Activated naive CD8-positive, alpha-beta T cell treated with anti-CD3 and anti-CD28 coated beads, Interleukin-2, amount 10 ng/mL, durations not matched to agents 7 days and 5 days (primary cell): ENCODE measurements around the gene ADRA2B. TPM values are rescaled to one million over a fixed set of nuclear protein-coding genes. Genes with fewer than 3 reads are reported as not detected.
"Not testable (repeated sequence)": the region's sequence is repeated elsewhere in the genome, so short reads cannot be mapped to it uniquely, and the experiment has no call there.

Source experiments
- ATAC-seq: fragments of 150-1000 bp; cut with Tn5 transposase; one replicate; pipeline ENCODE4 v1.10.0; 2021; ENCODE audit warnings: low read depth, moderate library complexity
- POLR2A ChIA-PET: fragments of 350-600 bp; sonication (Branson Sonifier 250); formaldehyde crosslinking; loops from one replicate; lab custom pipeline; 2021; ENCODE audit warnings: antibody characterized with exemption; lab: Charles Lee
- DNase-seq: peaks from one replicate; pipeline ENCODE4 v3.0.0; 2021
- H3K27ac Mint-ChIP-seq: one replicate; pipeline ENCODE4 v1.8.0; 2022; ENCODE audit warnings: mild to moderate bottlenecking, mixed read lengths
- H3K27me3 Mint-ChIP-seq: one replicate; pipeline ENCODE4 v1.8.0; 2022; ENCODE audit warnings: mild to moderate bottlenecking, moderate library complexity, mixed read lengths
- H3K36me3 Mint-ChIP-seq: one replicate; pipeline ENCODE4 v1.8.0; 2021; ENCODE audit warnings: mild to moderate bottlenecking, mixed read lengths
- H3K4me1 Mint-ChIP-seq: one replicate; pipeline ENCODE4 v1.8.0; 2021; ENCODE audit warnings: mixed read lengths
- H3K4me3 Mint-ChIP-seq: one replicate; pipeline ENCODE4 v1.8.0; 2022; ENCODE audit warnings: mild to moderate bottlenecking, moderate library complexity, mixed read lengths
- H3K9me3 Mint-ChIP-seq: one replicate; pipeline ENCODE4 v1.8.0; 2021; ENCODE audit warnings: mixed read lengths
- total RNA-seq, 2 experiments: library from RNA; stranded (reverse); gene quantifications; one replicate each; pipeline ENCODE4 v1.2.3, GENCODE V29; 2021

Gene ADRA2B
- total RNA-seq, 2 experiments from 2014 or later, result 0.17 to 0.26 TPM

DNA sequence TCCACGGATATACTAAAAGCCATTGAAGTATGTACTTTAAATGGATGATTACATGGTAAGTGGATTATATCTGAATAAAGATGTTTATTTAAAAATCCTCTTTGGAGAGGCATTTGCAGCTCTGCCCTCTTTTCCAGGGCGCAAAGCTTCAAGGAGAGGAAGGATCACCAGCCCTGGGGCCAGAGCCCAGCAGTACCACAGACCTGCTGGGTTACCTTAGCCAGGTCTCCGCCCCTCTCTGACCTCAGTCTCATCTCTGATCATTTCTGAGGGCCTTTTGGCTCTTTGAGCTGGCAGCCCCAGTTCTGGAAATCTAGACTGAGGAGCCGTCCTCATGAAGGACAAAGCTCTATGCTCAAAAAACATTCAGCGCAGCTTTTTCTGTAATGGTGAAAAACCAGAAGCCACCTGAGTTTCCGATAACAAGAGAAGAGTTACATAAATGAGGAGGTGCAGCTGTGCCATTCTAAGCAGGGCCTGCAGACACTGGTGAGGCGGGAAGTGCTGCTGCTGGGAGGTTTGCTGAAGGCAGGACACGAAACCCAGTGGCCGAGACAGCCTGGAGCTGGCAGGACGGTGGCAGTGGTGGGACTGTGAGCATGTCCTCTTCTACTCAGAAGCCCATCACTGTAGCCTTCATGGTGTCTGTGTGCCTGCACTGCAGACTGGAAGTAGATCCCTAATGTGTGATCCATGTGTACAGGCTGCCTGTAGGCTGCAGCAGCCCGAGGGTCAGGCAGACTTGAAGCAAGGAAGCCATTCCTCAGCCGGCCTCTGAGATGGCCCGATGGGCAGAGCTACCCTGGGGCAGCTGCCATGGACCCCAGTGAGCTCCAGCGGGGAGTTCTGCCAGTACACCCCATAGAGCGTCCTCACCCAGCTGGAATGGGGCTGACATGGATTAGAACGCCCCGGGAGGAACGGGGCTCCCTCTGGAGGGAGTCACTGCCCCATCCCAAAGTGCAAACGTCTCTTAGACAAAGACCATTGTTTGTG, 27.7 kb downstream of the ADRA2B start:
- peaks cover 3% of the 10 kb centered on the region for H3K27me3 Mint-ChIP-seq
- H3K4me1 Mint-ChIP-seq, result peaks cover 1% of the 10 kb centered on the region
- no peaks in the 10 kb centered on the region for H3K36me3 Mint-ChIP-seq
- H3K4me3 Mint-ChIP-seq, result no peak overlapping the region
- H3K9me3 Mint-ChIP-seq, result no peaks in the 10 kb centered on the region
- DNase-seq, result peak; percentile 17
- POLR2A ChIA-PET, result no interaction called here
- ATAC-seq, result no peak
- no peak overlapping the region for H3K27ac Mint-ChIP-seq

DNA sequence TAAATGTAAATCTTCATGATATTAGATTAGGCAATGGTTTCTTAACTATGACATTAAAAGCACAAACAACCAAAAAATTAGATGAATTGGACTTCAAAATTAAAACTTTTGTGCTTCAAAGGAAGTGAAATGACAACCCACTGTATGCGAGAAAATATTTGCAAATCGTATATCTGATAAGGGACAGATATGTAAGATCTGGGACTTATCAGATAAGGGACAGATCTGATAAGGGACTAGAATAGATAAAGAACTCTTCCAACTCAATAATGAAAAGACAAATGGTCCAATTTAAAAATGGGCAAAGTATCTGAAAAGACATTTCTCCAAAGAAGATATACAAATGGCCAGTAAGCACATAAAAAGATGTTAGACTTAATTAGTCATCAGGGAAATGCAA, 29.2 kb downstream of the ADRA2B start:
- no peaks in the 10 kb centered on the region for H3K9me3 Mint-ChIP-seq
- no peaks in the 10 kb centered on the region for H3K36me3 Mint-ChIP-seq
- ATAC-seq (no peak), DNase-seq (no peak)
- H3K27ac Mint-ChIP-seq, result no peak overlapping the region
- no peak overlapping the region for H3K4me3 Mint-ChIP-seq
- peaks cover 1% of the 10 kb centered on the region for H3K4me1 Mint-ChIP-seq
- peaks cover 3% of the 10 kb centered on the region for H3K27me3 Mint-ChIP-seq
- POLR2A ChIA-PET, result no interaction called here

DNA sequence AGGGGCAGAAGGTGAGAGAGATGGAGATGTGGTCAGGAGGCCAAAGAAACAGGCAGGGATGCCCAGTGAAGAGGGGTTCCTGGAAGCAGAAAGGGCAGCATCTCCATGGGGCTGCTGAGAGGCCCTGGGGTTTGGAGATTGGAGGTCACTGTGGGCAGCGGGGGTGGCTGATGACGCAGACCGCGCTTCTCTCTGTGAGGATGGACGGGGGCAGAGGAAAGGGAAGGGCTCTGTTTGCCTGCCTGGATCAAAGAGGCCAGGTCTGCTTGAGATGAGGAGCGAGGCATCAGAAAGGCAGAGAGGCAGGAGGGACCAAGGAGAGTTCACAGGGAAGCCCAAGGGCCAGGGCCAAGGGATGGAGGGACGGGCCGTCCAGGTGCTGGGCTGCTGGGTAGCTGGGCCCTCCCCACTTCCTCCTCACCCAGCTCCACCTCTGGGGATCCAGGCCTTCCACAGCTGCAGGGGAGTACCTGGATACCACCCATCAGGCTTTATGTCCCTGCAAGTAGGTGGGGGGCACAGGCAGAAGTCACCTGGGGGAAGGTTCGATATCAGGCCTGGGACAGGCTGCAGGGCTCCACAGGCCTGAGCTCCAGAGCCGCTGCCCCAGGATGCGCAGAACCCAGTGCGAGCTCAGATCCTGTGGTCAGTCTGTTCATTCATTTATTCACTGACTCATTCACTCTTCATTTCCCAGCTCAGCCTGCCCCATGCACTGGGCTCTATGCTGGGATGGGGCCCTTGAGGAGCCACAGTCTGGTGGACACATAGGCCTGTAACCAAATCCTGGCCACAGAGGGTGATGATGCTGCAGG, 30.6 kb downstream of the ADRA2B start:
- peak; percentile 19 for DNase-seq
- POLR2A ChIA-PET, result no interaction called here

DNA sequence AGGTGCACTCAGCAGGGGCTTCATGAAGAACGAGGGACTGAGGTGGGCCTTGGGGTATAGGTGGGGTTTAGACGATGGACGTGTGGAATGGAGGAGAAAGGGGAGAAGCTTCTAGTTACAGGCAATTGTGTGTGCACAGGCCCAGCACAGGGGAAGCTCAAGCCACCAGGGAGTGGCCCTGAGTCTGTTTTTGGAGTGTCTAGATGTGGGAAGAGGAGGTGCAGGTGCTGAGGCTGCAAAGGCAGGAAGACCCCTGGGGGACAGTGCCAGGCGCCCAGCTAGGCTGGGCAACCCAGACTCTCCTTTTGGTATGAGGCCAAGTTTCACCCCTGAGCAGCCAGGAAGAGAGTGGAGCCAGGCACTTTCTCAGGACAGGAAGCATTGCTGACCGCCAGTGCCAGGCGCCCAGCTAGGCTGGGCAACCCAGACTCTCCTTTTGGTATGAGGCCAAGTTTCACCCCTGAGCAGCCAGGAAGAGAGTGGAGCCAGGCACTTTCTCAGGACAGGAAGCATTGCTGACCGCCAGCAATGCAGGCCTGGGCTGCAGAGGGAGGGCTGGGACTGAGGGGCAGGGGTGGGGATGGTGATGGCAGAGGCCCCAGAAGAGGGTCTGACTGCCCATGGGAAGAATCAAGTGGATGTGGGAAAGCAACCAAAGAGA, 31.4 kb downstream of the ADRA2B start:
- H3K4me1 Mint-ChIP-seq, ATAC-seq, H3K9me3 Mint-ChIP-seq, DNase-seq, H3K4me3 Mint-ChIP-seq, H3K36me3 Mint-ChIP-seq, H3K27ac Mint-ChIP-seq, POLR2A ChIA-PET: not testable (repeated sequence)
- peaks cover 12% of the 10 kb centered on the region for H3K27me3 Mint-ChIP-seq

More for the DNA sequence above, 30.6 kb downstream of the ADRA2B start:
- Mint-ChIP-seq H3K27ac (no peak overlapping the region), H3K36me3 (no peaks in the 10 kb centered on the region), H3K4me3 (no peak overlapping the region), H3K27me3 (peaks cover 6% of the 10 kb centered on the region), H3K9me3 (no peaks in the 10 kb centered on the region), H3K4me1 (peaks cover 1% of the 10 kb centered on the region)
- ATAC-seq, result no peak

DNA sequence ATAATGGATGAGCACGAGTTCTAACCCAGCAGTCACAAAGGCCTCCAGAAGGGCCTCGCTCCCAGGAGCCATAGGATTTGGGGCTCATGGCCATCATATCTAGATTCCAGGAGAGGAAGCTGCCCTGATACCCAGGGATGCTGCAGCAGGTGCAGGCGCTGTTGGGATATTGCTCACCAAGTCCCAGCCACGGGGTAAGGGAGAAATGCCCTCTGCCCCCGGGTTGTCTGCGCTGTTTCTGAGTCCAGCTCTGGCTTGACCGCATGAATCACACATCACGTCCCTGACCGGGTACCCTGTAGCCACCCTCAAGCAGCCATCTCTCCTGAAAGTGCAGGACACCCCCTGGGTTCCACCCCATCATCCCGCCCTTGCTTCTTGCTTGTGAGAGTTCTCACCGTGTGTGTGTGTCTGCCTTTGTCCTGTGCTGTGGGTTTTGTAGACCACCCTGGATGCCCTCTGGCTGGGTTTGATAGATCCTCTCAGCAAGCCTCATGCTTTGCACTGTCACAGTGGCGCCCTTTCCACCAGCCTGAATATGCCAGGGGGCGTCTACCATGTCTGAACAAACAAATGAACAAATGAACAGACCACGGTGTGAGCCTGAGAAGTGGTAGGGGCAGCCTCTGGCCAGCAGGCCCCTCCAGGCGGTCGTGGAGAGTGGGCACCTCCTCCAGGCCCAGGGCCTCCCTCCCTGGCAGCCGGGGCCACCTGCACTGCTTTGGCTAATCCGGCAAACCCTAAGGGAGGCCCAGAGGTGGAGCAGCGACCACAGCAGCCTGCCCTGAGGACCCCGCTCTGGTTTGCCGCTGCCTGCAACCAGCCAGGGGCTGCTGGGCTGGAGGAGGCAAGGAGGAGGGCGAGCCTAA, 32.1 kb downstream of the ADRA2B start:
- no peaks in the 10 kb centered on the region for H3K36me3 Mint-ChIP-seq
- POLR2A ChIA-PET, result no interaction called here
- H3K9me3 Mint-ChIP-seq, result peaks cover 1% of the 10 kb centered on the region
- peak; percentile 15 for DNase-seq
- no peak overlapping the region for H3K4me3 Mint-ChIP-seq
- no peak for ATAC-seq
- peaks cover 16% of the 10 kb centered on the region for H3K27me3 Mint-ChIP-seq
- no peak overlapping the region for H3K27ac Mint-ChIP-seq
- H3K4me1 Mint-ChIP-seq, result peaks cover 1% of the 10 kb centered on the region

DNA sequence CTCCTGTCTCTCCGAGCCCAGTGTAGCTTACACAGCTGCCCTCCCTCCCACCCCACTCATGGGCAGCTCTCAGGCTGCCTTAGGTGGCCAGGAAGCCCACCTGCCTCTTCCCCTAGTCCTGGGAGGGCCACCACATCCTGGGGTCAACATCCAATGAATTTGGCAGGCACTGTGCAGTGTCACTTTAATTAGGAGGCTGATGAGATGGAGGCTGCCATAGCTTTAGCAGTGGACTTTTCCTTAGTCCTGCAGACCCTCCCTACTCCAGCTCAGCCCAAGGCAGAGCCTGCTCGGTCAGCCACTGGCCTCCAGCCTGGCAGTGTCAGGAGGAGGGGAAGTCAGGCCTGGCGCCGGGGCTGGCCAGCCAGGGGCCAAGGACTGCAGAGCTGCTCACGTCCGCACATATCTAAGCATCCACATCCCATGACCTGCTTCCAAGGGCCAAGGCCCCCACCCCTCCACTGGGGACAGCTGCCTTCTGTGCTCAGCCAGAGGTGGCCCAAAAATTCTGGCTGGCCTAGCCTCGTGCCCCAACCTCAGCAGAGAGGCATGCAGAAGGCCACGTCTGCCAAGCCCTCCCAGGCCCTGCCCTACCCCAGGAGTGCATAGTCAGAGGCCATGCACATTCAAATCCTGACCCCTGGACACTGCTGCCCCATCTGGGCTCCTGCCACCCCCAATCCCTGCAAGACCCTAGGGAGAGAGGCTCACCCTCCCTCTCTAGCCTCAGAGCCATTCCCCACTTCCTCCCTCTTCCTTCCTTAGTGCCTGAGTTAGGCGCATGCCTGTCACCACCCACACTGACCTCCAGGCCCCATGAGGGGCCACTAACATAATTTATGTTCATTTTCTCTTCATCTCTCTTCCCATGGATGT, 33.1 kb downstream of the ADRA2B start:
- H3K36me3 Mint-ChIP-seq, result no peaks in the 10 kb centered on the region
- H3K9me3 Mint-ChIP-seq, result peaks cover 1% of the 10 kb centered on the region
- no peak overlapping the region for H3K4me3 Mint-ChIP-seq
- ATAC-seq (no peak), DNase-seq (peak; percentile 23)
- POLR2A ChIA-PET, result no interaction called here
- H3K27ac Mint-ChIP-seq, result no peak overlapping the region
- H3K4me1 Mint-ChIP-seq, result peaks cover 1% of the 10 kb centered on the region
- H3K27me3 Mint-ChIP-seq, result peaks cover 25% of the 10 kb centered on the region

DNA sequence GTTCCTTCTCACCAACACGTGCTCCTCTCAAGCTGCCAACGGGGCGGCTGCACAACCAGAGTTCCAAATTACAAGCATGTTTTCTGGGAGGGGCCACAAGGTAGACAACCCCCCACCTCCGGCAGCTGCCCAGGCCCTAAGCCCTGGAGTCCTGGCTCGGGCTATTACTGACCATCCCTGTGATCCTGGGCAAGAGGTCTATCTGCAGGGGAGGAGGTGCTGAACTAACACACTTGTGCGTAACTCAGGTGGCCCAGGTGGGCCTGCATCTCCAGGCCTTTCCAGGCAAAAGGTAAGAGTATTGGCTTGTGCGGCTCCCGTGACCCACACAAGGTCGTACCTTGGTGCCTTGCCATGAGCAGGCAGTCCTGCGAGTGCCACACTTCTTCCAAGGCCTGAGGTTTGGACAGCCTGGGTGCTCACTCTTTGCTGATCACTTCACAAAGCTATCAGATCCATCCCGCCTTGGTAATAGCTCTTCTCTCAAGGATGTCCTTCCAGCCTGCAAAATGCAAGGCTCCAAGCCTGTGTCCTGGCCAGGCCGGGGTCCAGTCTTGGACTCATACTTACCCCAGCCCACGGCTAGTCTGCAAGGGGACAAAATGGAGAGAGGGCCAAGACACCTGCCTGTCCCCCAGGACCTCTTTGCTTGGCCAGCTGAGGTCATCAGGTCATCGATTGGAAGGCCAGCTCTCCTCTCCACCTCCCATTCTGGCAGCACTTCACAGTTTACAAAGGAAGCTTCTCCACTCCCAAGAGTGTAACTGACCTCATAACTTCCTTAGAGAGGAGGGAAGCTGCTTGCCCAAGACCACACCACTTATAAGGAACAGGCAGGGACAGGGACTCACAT, 33.9 kb downstream of the ADRA2B start:
- Mint-ChIP-seq H3K9me3 (peaks cover 1% of the 10 kb centered on the region), H3K4me1 (peaks cover 1% of the 10 kb centered on the region), H3K27ac (no peak overlapping the region), H3K4me3 (no peak overlapping the region), H3K27me3 (peaks cover 28% of the 10 kb centered on the region), H3K36me3 (no peaks in the 10 kb centered on the region)
- POLR2A ChIA-PET, result no interaction called here
- ATAC-seq (no peak), DNase-seq (no peak)

DNA sequence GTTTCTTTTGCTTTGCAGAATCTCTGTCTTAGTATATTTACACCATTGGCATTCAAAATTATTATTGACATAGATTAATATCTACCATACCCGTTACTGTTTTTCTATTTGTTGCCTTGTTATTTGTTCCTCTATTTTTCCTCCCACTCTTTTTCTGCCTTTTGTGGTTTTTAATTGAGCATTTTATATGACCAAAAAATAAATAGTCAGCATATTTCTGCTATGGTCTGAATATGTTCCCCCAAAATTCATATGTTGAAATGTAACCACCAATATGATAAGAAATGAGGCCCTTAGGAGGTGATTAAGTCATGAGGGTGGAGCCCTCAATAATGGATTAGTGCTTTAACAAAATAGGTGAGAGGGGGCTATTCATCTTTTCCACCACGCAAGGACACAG, 35.3 kb downstream of the ADRA2B start:
- H3K27me3 Mint-ChIP-seq, result peaks cover 30% of the 10 kb centered on the region
- POLR2A ChIA-PET, result no interaction called here
- no peaks in the 10 kb centered on the region for H3K36me3 Mint-ChIP-seq
- DNase-seq, result no peak
- H3K4me1 Mint-ChIP-seq, result no peaks in the 10 kb centered on the region
- H3K9me3 Mint-ChIP-seq, result peaks cover 1% of the 10 kb centered on the region
- ATAC-seq, result no peak
- H3K27ac Mint-ChIP-seq, result no peak overlapping the region
- H3K4me3 Mint-ChIP-seq, result no peak overlapping the region

DNA sequence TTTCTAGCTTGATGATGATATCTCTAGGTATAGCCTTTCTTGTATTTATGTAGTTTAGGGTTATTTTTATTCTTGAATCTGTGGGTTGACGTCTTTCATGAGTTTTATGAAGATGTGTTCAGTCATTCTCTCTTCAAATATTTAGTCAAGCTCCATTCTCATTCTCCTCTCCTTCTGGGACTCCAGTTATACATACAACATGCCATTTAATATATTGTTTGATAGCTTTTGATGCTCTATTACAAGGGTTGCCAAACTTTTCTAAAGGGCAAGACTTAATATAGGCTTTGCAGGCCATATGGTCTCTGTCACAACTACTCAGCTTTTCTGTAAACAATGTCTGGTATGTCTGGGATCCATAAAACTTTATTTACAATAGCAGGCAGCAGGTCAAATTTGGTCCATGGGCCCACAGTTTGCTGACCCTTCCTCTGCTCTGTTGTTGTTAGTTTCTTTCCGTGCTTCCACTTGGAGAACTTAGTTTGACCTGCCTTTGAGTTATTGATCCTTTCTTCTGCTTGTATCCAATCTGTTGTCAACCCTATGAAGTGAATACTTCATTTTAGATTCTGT, 41.1 kb downstream of the ADRA2B start:
- POLR2A ChIA-PET, result no interaction called here
- ATAC-seq (no peak), DNase-seq (no peak)

DNA sequence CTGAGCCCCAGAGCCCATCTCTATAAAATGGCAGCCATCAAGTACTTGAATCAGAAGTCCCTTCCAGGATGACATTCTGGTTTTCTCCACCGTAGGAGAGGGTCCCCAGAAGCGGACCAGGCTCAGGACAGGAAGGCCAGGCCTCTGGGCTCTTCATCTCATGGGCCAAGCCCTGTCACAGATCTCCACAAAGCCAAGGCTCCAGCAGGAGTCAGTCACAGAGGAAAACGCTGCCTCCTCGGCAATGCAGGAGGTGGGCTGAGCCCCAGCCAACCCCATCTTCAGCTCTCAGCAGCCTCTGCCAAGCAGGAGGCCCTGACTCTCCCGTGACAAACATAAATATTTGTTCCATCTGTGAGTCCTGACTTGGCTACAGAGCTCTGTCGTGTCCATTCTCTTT, 42.2 kb downstream of the ADRA2B start:
- no peak for DNase-seq
- POLR2A ChIA-PET, result no interaction called here
- no peaks in the 10 kb centered on the region for H3K4me1 Mint-ChIP-seq
- H3K36me3 Mint-ChIP-seq, result no peaks in the 10 kb centered on the region
- no peak overlapping the region for H3K4me3 Mint-ChIP-seq
- H3K27me3 Mint-ChIP-seq, result peaks cover 16% of the 10 kb centered on the region
- H3K27ac Mint-ChIP-seq, result no peak overlapping the region
- ATAC-seq, result no peak
- no peaks in the 10 kb centered on the region for H3K9me3 Mint-ChIP-seq

More for the DNA sequence above, 41.1 kb downstream of the ADRA2B start:
- peaks cover 24% of the 10 kb centered on the region for H3K27me3 Mint-ChIP-seq
- H3K27ac Mint-ChIP-seq, result no peak overlapping the region
- no peak overlapping the region for H3K4me3 Mint-ChIP-seq
- no peaks in the 10 kb centered on the region for H3K36me3 Mint-ChIP-seq
- H3K4me1 Mint-ChIP-seq, result no peaks in the 10 kb centered on the region
- no peaks in the 10 kb centered on the region for H3K9me3 Mint-ChIP-seq

DNA sequence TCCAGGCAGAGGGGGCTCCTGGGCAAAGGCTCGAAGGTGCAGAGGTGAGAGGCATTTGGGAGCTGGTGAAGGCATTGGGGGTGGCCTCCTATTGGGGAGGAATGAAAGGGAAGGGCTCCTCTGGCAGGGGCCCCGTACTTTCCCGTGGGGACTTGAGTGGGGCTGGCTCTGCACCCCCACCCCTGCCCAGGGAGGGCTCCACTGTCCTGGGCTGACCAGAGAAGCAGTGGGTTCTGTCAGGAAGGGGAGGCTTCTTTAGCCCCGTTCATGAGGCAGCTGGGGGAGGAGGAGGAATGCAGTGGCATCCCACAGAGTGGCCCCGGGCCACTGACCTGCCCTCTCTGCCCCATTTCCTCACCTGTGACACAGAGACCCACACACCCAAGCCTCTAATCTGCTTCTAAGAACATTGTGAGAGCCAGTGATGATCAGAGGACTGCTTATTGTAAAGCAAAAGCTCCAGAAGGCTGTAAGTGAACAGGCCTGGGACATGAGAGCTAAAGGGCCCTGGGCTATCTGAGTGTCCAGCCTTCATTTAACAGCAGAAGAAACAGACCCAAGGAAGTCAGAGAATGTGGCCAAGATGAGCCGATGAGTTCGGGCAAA, 43.1 kb downstream of the ADRA2B start:
- no peak overlapping the region for H3K27ac Mint-ChIP-seq
- H3K4me3 Mint-ChIP-seq, result no peak overlapping the region
- DNase-seq (no peak), ATAC-seq (no peak)
- no peaks in the 10 kb centered on the region for H3K36me3 Mint-ChIP-seq
- H3K9me3 Mint-ChIP-seq, result no peaks in the 10 kb centered on the region
- POLR2A ChIA-PET, result no interaction called here
- H3K4me1 Mint-ChIP-seq, result no peaks in the 10 kb centered on the region
- peaks cover 7% of the 10 kb centered on the region for H3K27me3 Mint-ChIP-seq
